ENCODE measurements around the gene FOXC1. TPM values are rescaled to one million over a fixed set of nuclear protein-coding genes. Genes with fewer than 3 reads are reported as not detected.

The FOXC1 gene
- 100 to 1,000 TPM in 1 of 4 donors, 10 to 100 TPM in 3; 93.5 to 103 (median 97.4) TPM for polyA plus RNA-seq (ENCODE audit: insufficient read length in 4 of 4)

GRCh38 chr6:1609648-1610496 is at the start of gene FOXC1:
TSS of gene FOXC1 (plus strand) at chr6:1609915. CDS start at chr6:1610446, 531 bp downstream.
- DNase-seq (ENCODE audit: low read depth in 4 of 4, low spot score in 3 of 4), result peak in 3 of 4 donors; percentile 78 to 91 (median 85)

GRCh38 chr6:1560281-1561058 is 49.2 kb upstream of the FOXC1 start:
- DNase-seq (ENCODE audit: low read depth in 4 of 4, low spot score in 3 of 4), result no peak

- DNase-seq (ENCODE audit: low read depth in 4 of 4, low spot score in 3 of 4), result no peak
Observed at GRCh38 chr6:1561355-1561754, 48.4 kb upstream of the FOXC1 start.

DNA sequence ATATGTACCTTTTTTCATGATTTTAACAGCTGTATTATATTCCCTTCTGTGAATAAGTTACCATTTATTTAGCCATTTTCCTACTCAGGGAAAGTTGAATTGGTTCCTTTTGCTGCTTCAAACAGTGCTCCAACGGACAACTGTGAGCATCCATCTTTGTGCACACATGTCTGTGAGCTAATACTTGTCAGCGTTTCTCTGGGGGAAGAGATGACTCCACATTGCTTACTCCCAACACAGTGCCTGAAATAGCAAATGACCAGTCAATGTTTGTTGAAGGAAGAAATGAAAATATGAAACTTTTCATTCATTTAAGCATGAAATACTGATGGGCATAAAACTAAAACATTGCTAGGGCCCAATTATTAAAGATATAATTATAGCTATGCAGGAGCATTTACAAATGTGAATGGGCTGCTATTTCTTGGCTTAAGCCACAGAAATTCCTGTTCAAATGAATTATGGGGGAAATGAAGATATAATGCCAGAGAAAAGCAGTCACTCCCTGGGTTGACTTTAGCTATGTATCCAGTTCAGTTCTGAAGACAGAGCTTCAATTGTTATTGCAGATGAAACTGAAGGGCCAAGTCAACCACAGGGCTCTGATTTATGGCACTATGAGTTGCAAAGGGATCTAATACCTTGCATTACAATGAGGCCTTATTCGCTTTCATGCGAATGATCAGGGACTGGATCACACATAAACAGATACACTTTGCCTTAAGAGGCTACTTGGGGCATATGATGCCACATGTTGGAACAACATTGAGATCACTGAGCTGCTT is 47.4 kb upstream of the FOXC1 start:
- DNase-seq (ENCODE audit: low read depth in 4 of 4, low spot score in 3 of 4), result no peak

DNA sequence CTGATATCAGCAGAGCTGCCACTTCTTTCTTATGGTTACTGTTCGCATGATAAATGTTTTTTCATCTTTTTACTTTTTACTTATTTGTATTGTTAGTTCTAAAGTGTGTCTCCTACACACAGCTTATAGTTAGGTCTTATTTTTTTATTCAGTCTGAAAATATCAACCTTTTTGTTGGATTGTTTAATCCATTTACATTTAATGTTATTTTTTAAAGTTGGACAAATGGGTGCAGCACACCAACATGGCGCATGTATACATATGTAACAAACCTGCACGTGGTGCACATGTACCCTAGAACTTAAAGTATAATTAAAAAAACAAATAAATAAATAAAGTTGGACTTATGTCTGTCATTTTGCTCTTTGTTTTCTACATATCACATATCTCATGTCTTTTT is 40.3 kb upstream of the FOXC1 start:
- no peak for DNase-seq (ENCODE audit: low read depth in 4 of 4, low spot score in 3 of 4)

- DNase-seq (ENCODE audit: low read depth in 4 of 4, low spot score in 3 of 4), result no peak
Observed at GRCh38 chr6:1570848-1571247, 38.9 kb upstream of the FOXC1 start.

DNA sequence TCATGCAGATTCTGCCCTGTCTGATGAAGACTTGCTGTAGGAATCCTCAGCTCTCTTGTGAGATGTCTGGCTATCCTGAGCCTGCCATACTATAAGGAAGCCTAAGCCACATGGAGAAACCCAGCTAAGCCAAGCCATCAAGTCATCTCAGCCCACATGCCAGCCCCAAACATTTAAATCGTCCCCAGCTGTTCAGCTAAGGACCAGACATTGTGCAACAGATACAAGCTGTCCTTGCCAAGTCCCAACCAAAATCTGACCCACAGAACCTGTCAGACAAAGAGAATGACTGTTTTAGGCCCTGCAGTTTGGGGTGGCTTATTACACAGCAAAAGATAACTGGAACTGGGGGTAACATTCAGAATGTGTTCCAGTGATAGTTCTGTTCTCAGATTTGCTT is 36.8 kb upstream of the FOXC1 start:
- no peak for DNase-seq (ENCODE audit: low read depth in 4 of 4, low spot score in 3 of 4)

GRCh38 chr6:1574083-1574761 is 35.5 kb upstream of the FOXC1 start:
- no peak for DNase-seq (ENCODE audit: low read depth in 4 of 4, low spot score in 3 of 4)

DNA sequence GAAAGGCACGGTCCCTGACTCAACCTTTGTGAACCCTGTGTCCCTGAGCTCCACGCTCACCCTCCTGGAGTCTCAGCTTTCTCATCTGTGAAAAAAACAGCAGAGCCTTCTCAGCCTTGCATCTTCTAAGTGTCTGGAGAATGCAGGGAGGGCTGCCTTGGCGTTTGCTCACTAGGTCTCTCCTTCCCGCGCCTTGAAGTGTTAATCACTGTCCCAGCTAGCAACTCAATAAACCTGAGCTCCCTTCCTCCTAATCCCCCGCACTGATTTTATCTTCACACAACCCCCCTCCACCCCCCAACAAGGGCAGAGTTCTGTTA is 34.9 kb upstream of the FOXC1 start:
- DNase-seq (ENCODE audit: low read depth in 4 of 4, low spot score in 3 of 4), result no peak

DNA sequence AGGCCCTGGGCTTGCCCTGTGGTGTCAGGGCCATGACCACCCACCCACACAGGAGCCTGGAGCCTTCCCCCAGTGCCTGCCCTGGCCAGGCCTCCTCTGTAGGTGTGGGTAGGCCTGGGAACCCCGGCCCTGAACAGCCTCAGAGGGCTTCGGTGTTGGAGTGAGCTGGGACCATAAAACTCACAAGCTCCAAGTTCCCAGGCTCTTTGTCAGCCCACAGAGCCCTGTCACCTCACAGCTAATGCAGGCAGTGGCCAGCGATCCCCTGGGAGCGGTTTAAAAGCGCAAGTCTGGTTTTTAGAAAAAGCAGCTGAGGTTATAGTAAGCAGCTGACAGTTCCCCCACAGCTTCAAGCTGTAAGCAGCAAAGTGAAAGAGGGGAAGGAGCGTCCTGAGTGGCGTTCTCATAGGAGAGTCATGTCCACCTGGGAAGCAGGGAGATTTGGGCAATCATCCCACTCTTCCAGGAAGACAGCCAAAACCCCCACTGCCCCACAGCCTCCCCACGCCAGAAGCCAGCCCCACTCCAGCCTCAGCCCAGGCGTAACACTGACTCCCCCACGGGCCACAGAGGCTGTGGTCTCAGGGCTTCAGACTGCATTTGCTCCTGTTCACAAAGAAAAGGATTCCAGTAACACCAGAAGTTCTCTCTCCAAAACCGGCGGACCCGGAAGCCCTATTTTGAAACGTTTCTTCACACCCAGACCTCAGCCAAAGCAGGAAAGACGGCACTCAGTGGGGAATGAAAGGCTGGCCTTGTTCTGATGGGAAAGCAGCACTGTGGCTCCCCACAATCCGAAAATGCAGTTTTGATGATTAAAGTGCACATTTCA is 34.3 kb upstream of the FOXC1 start:
- DNase-seq (ENCODE audit: low read depth in 4 of 4, low spot score in 3 of 4), result peak in 1 of 4 donors; percentile 35

- DNase-seq (ENCODE audit: low read depth in 4 of 4, low spot score in 3 of 4), result no peak
Observed at GRCh38 chr6:1576166-1576565, 33.5 kb upstream of the FOXC1 start.

- no peak for DNase-seq (ENCODE audit: low read depth in 4 of 4, low spot score in 3 of 4)
Observed at GRCh38 chr6:1576711-1577110, 33.0 kb upstream of the FOXC1 start.

GRCh38 chr6:1577146-1577680 is 32.5 kb upstream of the FOXC1 start:
- no peak for DNase-seq (ENCODE audit: low read depth in 4 of 4, low spot score in 3 of 4)

DNA sequence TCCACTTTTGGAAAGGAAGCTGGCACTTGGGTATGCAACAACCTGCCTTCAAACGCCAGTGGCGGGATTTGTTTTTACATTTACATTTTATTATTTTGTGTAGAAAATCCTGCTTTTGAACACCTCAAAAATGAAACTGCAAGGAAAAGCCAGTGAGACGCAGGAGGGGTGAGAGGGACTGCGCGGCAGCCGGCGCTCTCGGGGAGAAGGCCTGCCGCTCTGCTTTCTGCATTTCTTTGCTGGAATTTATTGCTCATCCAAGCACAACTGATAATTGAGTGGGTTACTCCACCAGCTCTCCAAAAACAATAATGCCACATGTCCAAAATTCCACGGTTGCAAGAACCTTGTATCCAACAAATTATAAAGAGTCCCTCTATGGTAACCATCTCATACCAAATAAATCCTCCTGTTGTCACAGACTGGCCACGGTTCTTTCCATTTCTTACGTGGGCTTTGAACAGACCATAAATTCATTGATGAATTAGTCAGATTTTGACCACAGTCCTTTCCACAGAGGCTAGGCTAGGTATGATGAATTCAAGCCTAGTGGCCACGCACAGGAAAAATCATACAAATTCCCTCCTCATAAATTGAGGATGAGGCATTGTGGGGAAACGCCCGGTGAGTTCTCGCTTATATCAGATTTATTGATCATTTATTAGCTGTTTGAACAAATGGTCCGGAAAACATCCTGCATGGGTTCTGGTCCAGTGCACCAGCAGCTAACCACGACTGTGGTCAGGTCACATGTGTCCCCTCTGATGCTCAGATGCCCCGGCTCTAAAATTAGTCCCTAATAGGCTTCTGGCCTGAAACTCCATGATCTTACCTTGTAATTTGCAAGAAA is 31.6 kb upstream of the FOXC1 start:
- no peak for DNase-seq (ENCODE audit: low read depth in 4 of 4, low spot score in 3 of 4)

- DNase-seq (ENCODE audit: low read depth in 4 of 4, low spot score in 3 of 4), result no peak
Observed at GRCh38 chr6:1579096-1579495, 30.6 kb upstream of the FOXC1 start.

GRCh38 chr6:1580109-1580508 is 29.6 kb upstream of the FOXC1 start:
- DNase-seq (ENCODE audit: low read depth in 4 of 4, low spot score in 3 of 4), result no peak

- no peak for DNase-seq (ENCODE audit: low read depth in 4 of 4, low spot score in 3 of 4)
Observed at GRCh38 chr6:1580585-1580984, 29.1 kb upstream of the FOXC1 start.
